Mesendoderm (in vitro differentiated cells): ENCODE results near the gene ZBTB3.
A peak's percentile ranks its signal among the peaks of the same experiment; 100 is the strongest.

Experiments
- DNase-seq: peaks from one replicate; pipeline ENCODE4 v3.0.0; 2013
- H2AK5ac ChIP-seq: 2 replicates; pipeline ENCODE4 v1.6.1; 2013; ENCODE audit warnings: low read length, inconsistent platforms
- H2BK120ac ChIP-seq: 2 replicates; pipeline ENCODE4 v1.6.1; 2013; ENCODE audit warnings: low read depth, mild to moderate bottlenecking, low read length, moderate library complexity, mixed read lengths
- H2BK15ac ChIP-seq: replicated peaks from 2 replicates; pipeline ENCODE4 v1.6.1; 2013; ENCODE audit warnings: low read depth, mild to moderate bottlenecking, moderate library complexity
- H2BK5ac ChIP-seq: 2 replicates; pipeline ENCODE4 v1.6.1; 2013; ENCODE audit warnings: low read length, inconsistent platforms
- H3K18ac ChIP-seq: 2 replicates; pipeline ENCODE4 v1.6.1; 2013; ENCODE audit warnings: mild to moderate bottlenecking, low read length, mixed read lengths
- H3K23ac ChIP-seq: one replicate; pipeline ENCODE4 v1.6.1; 2013; ENCODE audit warnings: low read length
- H3K27ac ChIP-seq: 2 replicates; pipeline ENCODE4 v1.5.1; 2013; ENCODE audit warnings: low read depth, mild to moderate bottlenecking, inconsistent platforms, low read length, moderate library complexity
- H3K27me3 ChIP-seq: 2 replicates; pipeline ENCODE4 v1.6.1; 2013; ENCODE audit warnings: low read length, control low read depth, mild to moderate bottlenecking, inconsistent platforms; ENCODE audit not compliant: insufficient read depth, poor library complexity
- H3K36me3 ChIP-seq: 2 replicates; pipeline ENCODE4 v1.6.1; 2013; ENCODE audit warnings: low read length, inconsistent platforms; ENCODE audit not compliant: control insufficient read depth, insufficient read depth
- H3K4ac ChIP-seq: one replicate; pipeline ENCODE4 v1.6.1; 2013; ENCODE audit warnings: low read depth, mild to moderate bottlenecking, low read length, moderate library complexity
- H3K4me1 ChIP-seq: 2 replicates; pipeline ENCODE4 v1.6.1; 2013; ENCODE audit warnings: low read depth, low read length, inconsistent platforms; ENCODE audit not compliant: control insufficient read depth
- H3K4me2 ChIP-seq: 2 replicates; pipeline ENCODE4 v1.6.1; 2013; ENCODE audit warnings: low read length
- H3K4me3 ChIP-seq: 2 replicates; pipeline ENCODE4 v1.5.1; 2013; ENCODE audit warnings: mild to moderate bottlenecking, low read length
- H3K56ac ChIP-seq: one replicate; pipeline ENCODE4 v1.6.1; 2013; ENCODE audit warnings: low read length
- H3K79me1 ChIP-seq: 2 replicates; pipeline ENCODE4 v1.6.1; 2013; ENCODE audit warnings: low read length, inconsistent platforms
- H3K79me2 ChIP-seq: 2 replicates; pipeline ENCODE4 v1.6.1; 2013; ENCODE audit warnings: mild to moderate bottlenecking, low read length; ENCODE audit not compliant: control insufficient read depth, insufficient read depth
- H3K9ac ChIP-seq: 2 replicates; pipeline ENCODE4 v1.6.1; 2013; ENCODE audit warnings: low read length, inconsistent platforms
- H4K5ac ChIP-seq: one replicate; pipeline ENCODE4 v1.6.1; 2013; ENCODE audit warnings: low read length
- H4K8ac ChIP-seq: one replicate; pipeline ENCODE4 v1.6.1; 2013; ENCODE audit warnings: low read depth, mild to moderate bottlenecking, control low read depth, low read length, moderate library complexity
- WGBS: extraction: QIAGEN DNeasy Blood & Tissue Kit; methylation state at CpG from one replicate; pipeline ENCODE4 v1.1.7; 2013; ENCODE audit warnings: low lambda C conversion rate, missing lambda C conversion rate; ENCODE audit not compliant: insufficient coverage; ENCODE audit errors: extremely low coverage; 5-methylcytosine and 5-hydroxymethylcytosine counted together

The ZBTB3 gene

GRCh38 chr11:62786318-62787004, 32.5 kb upstream of the ZBTB3 start:
- Histone ChIP-seq H3K27ac (peak overlapping the region; percentile 89), H3K18ac (peak overlapping the region; percentile 52), H3K79me2 (peaks cover 26% of the 10 kb centered on the region), H2AK5ac (peak overlapping the region; percentile 39), H4K8ac (no peak overlapping the region), H4K5ac (no peak overlapping the region), H3K9ac (peak overlapping the region; percentile 89), H3K23ac (no peak overlapping the region), H3K4me3 (peak overlapping the region; percentile 58), H3K79me1 (peaks cover 15% of the 10 kb centered on the region), H3K27me3 (no peaks in the 10 kb centered on the region), H3K36me3 (peaks cover 10% of the 10 kb centered on the region), H3K4me1 (peaks cover 5% of the 10 kb centered on the region), H3K4ac (peak overlapping the region; percentile 61), H2BK120ac (no peak overlapping the region), H2BK5ac (no peak overlapping the region), H3K56ac (peak overlapping the region; percentile 96), H3K4me2 (peak overlapping the region; percentile 81), H2BK15ac (no peak overlapping the region)
- peak; percentile 95 for DNase-seq
- WGBS: no CpG with 5 or more reads among the region's 51 CpGs

GRCh38 chr11:62782753-62783152, 28.8 kb upstream of the ZBTB3 start:
- peaks cover 1% of the 10 kb centered on the region for H3K79me1 ChIP-seq

DNA sequence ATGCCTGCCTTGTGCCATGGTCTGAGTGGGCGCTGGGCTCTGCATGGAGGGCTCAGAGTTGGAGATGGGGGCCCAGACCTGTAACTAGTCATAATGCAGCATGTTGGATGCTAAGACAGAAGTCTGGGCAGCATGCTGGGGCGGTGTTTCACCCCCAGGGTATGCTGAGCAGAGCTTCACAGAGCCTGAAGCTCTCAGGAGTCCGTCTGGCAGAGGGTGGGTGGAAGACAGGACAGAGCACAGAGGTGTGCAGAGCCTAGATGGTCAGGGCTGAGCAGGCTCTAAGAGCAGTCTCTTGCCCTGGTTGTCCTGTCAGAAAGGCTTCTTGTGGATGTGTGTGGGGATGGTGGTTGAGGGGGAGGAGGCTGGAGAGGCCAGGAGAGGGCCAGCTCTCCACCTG, 24.5 kb upstream of the ZBTB3 start:
- DNase-seq: no peak
- Histone ChIP-seq H3K4me2 (no peak overlapping the region), H2BK120ac (no peak overlapping the region), H4K8ac (no peak overlapping the region), H3K36me3 (peaks cover 8% of the 10 kb centered on the region), H2BK5ac (no peak overlapping the region), H3K4ac (no peak overlapping the region), H3K9ac (no peak overlapping the region), H3K56ac (no peak overlapping the region), H3K79me1 (peaks cover 5% of the 10 kb centered on the region), H3K27me3 (no peaks in the 10 kb centered on the region), H3K27ac (no peak overlapping the region), H3K4me3 (no peak overlapping the region), H4K5ac (no peak overlapping the region), H2BK15ac (no peak overlapping the region), H3K18ac (no peak overlapping the region), H3K79me2 (peaks cover 2% of the 10 kb centered on the region), H3K4me1 (no peaks in the 10 kb centered on the region), H3K23ac (no peak overlapping the region), H2AK5ac (no peak overlapping the region)
- WGBS: no CpG with 5 or more reads among the region's 3 CpGs

More at GRCh38 chr11:62782753-62783152, 28.8 kb upstream of the ZBTB3 start:
- H2AK5ac ChIP-seq: no peak overlapping the region
- H3K36me3 ChIP-seq: peaks cover 4% of the 10 kb centered on the region
- no peaks in the 10 kb centered on the region for H3K79me2 ChIP-seq
- H3K9ac ChIP-seq: no peak overlapping the region
- no peak overlapping the region for H2BK5ac ChIP-seq
- no peak overlapping the region for H3K23ac ChIP-seq
- no peak overlapping the region for H2BK15ac ChIP-seq
- H3K4me3 ChIP-seq: no peak overlapping the region
- DNase-seq: no peak
- no peak overlapping the region for H4K8ac ChIP-seq
- H3K4ac ChIP-seq: no peak overlapping the region
- H3K4me1 ChIP-seq: peaks cover 3% of the 10 kb centered on the region
- no peak overlapping the region for H4K5ac ChIP-seq
- no peak overlapping the region for H3K56ac ChIP-seq
- H3K27ac ChIP-seq: no peak overlapping the region
- no CpG with 5 or more reads among the region's 7 CpGs for WGBS
- no peak overlapping the region for H3K4me2 ChIP-seq
- no peak overlapping the region for H2BK120ac ChIP-seq
- no peak overlapping the region for H3K18ac ChIP-seq
- H3K27me3 ChIP-seq: no peaks in the 10 kb centered on the region

DNA sequence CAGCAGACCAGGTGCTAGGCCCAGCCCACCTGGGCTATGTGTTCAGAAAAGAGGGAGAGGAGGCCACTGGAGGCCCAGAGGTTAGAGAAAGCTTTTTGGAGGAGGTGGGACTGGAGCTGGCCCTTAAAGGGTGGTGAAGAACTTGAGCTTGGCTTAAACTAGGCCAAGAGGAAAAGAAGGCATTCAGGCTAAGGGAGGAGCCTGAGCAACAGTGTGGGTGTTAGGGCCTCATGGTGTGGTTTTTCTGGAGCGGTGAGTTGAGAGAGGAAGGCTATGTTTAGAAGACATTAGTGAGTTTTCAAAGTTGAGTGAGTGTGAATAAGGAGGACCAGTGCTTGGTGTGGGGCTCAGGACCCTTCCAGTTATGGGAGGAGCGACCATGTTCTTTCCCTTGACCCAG, 23.4 kb upstream of the ZBTB3 start:
- Histone ChIP-seq H2BK15ac (no peak overlapping the region), H4K8ac (no peak overlapping the region), H3K27me3 (no peaks in the 10 kb centered on the region), H3K36me3 (peaks cover 6% of the 10 kb centered on the region), H3K4me2 (no peak overlapping the region), H2AK5ac (no peak overlapping the region), H3K4ac (no peak overlapping the region), H3K23ac (no peak overlapping the region), H3K18ac (no peak overlapping the region), H3K9ac (no peak overlapping the region), H2BK5ac (no peak overlapping the region), H3K79me1 (peaks cover 5% of the 10 kb centered on the region), H3K56ac (no peak overlapping the region), H3K4me3 (no peak overlapping the region), H4K5ac (no peak overlapping the region), H3K4me1 (no peaks in the 10 kb centered on the region), H3K27ac (no peak overlapping the region), H2BK120ac (no peak overlapping the region), H3K79me2 (peaks cover 2% of the 10 kb centered on the region)
- no CpG with 5 or more reads among the region's 2 CpGs for WGBS
- no peak for DNase-seq

GRCh38 chr11:62775646-62776045, 21.7 kb upstream of the ZBTB3 start:
- DNase-seq: no peak
- no peak overlapping the region for H3K27ac ChIP-seq
- no peak overlapping the region for H3K9ac ChIP-seq
- H3K27me3 ChIP-seq: no peaks in the 10 kb centered on the region
- H3K4me2 ChIP-seq: no peak overlapping the region
- H2BK15ac ChIP-seq: no peak overlapping the region
- no peak overlapping the region for H3K18ac ChIP-seq
- no CpG with 5 or more reads among the region's 17 CpGs for WGBS
- H2BK5ac ChIP-seq: no peak overlapping the region
- H3K56ac ChIP-seq: no peak overlapping the region
- H2AK5ac ChIP-seq: no peak overlapping the region
- H4K8ac ChIP-seq: no peak overlapping the region
- H2BK120ac ChIP-seq: no peak overlapping the region
- H3K4me1 ChIP-seq: peaks cover 1% of the 10 kb centered on the region
- no peak overlapping the region for H3K4me3 ChIP-seq
- H3K36me3 ChIP-seq: peaks cover 4% of the 10 kb centered on the region
- H4K5ac ChIP-seq: no peak overlapping the region
- H3K79me2 ChIP-seq: peaks cover 4% of the 10 kb centered on the region
- H3K4ac ChIP-seq: no peak overlapping the region
- no peak overlapping the region for H3K23ac ChIP-seq
- H3K79me1 ChIP-seq: peaks cover 8% of the 10 kb centered on the region

- Histone ChIP-seq H4K8ac (no peak overlapping the region), H2BK120ac (no peak overlapping the region), H3K27ac (no peak overlapping the region), H3K27me3 (no peaks in the 10 kb centered on the region), H2BK15ac (no peak overlapping the region), H3K4me1 (peaks cover 4% of the 10 kb centered on the region), H3K36me3 (peaks cover 4% of the 10 kb centered on the region), H3K79me1 (peaks cover 8% of the 10 kb centered on the region), H3K4me2 (no peak overlapping the region), H3K4me3 (no peak overlapping the region), H3K4ac (no peak overlapping the region), H2AK5ac (no peak overlapping the region), H3K79me2 (peaks cover 4% of the 10 kb centered on the region), H2BK5ac (no peak overlapping the region), H3K23ac (no peak overlapping the region), H3K18ac (no peak overlapping the region), H3K56ac (no peak overlapping the region), H4K5ac (no peak overlapping the region), H3K9ac (no peak overlapping the region)
- no peak for DNase-seq
- no CpG with 5 or more reads among the region's 6 CpGs for WGBS
These were observed 20.4 kb upstream of the ZBTB3 start for GRCh38 chr11:62774407-62774806.
